Neural cell (in vitro differentiated cells): ENCODE measurements around the gene C6orf132. TPM values are rescaled to one million over a fixed set of nuclear protein-coding genes. Genes with fewer than 3 reads are reported as not detected.

ENCODE experiments used
- H2AFZ ChIP-seq: fragments of 200-600, 300-800 bp; sonication (generic), shearing (Covaris generic); 2 replicates; pipeline ENCODE4 v1.6.0; 2014; ENCODE audit warnings: low read depth, mild to moderate bottlenecking, antibody characterized with exemption, low read length, moderate library complexity
- H3F3A ChIP-seq: fragments of 200-600 bp; shearing (Covaris generic); 2 replicates; pipeline ENCODE4 v1.6.1; 2016; ENCODE audit warnings: mild to moderate bottlenecking, moderate library complexity, mixed read lengths, antibody characterized with exemption, low read length; ENCODE audit not compliant: insufficient read depth, poor library complexity, severe bottlenecking
- H3K27ac ChIP-seq: fragments of 200-600, 300-800 bp; sonication (generic), shearing (Covaris generic); 2 replicates; pipeline ENCODE4 v1.5.1; 2014; ENCODE audit warnings: mild to moderate bottlenecking, low read length, moderate library complexity
- H3K27me3 ChIP-seq: fragments of 300-800, 200-600 bp; sonication (generic), shearing (Covaris generic); 2 replicates; pipeline ENCODE4 v1.6.0; 2014; ENCODE audit warnings: mild to moderate bottlenecking, low read depth, low read length, moderate library complexity; ENCODE audit not compliant: insufficient read depth
- H3K36me3 ChIP-seq: fragments of 300-800, 200-600 bp; sonication (generic), shearing (Covaris generic); 2 replicates; pipeline ENCODE4 v1.5.1; 2014; ENCODE audit warnings: mild to moderate bottlenecking, antibody characterized with exemption, low read length, moderate library complexity; ENCODE audit not compliant: insufficient read depth
- H3K4me2 ChIP-seq: fragments of 300-800, 200-600 bp; sonication (generic), shearing (Covaris generic); 2 replicates; pipeline ENCODE4 v1.6.0; 2014; ENCODE audit warnings: mild to moderate bottlenecking, low read length
- H3K4me3 ChIP-seq: fragments of 300-800, 200-600 bp; sonication (generic), shearing (Covaris generic); 2 replicates; pipeline ENCODE4 v1.5.1; 2014; ENCODE audit warnings: mild to moderate bottlenecking, low read length, moderate library complexity
- H3K79me2 ChIP-seq: fragments of 200-600 bp; shearing (Covaris generic); replicated peaks from 2 replicates; pipeline ENCODE4 v1.6.0; 2014; ENCODE audit warnings: mild to moderate bottlenecking, low read length, moderate library complexity; ENCODE audit not compliant: insufficient read depth
- H3K9ac ChIP-seq: fragments of 300-800, 200-600 bp; sonication (generic), shearing (Covaris generic); 2 replicates; pipeline ENCODE4 v1.6.1; 2016; ENCODE audit warnings: mild to moderate bottlenecking, low read length, mixed read lengths
- H3K9me2 ChIP-seq: fragments of 200-600 bp; shearing (Covaris generic); 2 replicates; pipeline ENCODE4 v1.6.1; 2016; ENCODE audit warnings: mild to moderate bottlenecking, low read length, mixed read lengths; ENCODE audit not compliant: insufficient read depth
- H3K9me3 ChIP-seq: fragments of 200-600, 300-800 bp; sonication (generic), shearing (Covaris generic); 2 replicates; pipeline ENCODE4 v1.6.1; 2016; ENCODE audit warnings: mild to moderate bottlenecking, mixed run types, low read length, moderate library complexity, mixed read lengths
- H4K20me1 ChIP-seq: fragments of 200-600 bp; shearing (Covaris generic); 2 replicates; pipeline ENCODE4 v1.6.1; 2016; ENCODE audit warnings: mild to moderate bottlenecking, mixed run types; ENCODE audit not compliant: insufficient read depth
- CTCF ChIP-seq: fragments of 450-650 bp; IDR thresholded peaks from 2 replicates; pipeline ENCODE4 v1.5.1; 2014; ENCODE audit warnings: antibody characterized with exemption, mild to moderate bottlenecking, moderate library complexity; ENCODE audit not compliant: poor library complexity, severe bottlenecking
- EP300 ChIP-seq: fragments of 450-650 bp; conservative IDR thresholded peaks from 2 replicates; pipeline ENCODE4 v1.6.1; 2014; ENCODE audit warnings: antibody characterized with exemption, mild to moderate bottlenecking, moderate library complexity; ENCODE audit not compliant: poor library complexity, severe bottlenecking
- EZH2 ChIP-seq: fragments of 200-600, 300-800 bp; shearing (Covaris generic), sonication (generic); IDR thresholded peaks from 2 replicates; pipeline ENCODE4 v1.6.1; 2014; ENCODE audit warnings: antibody characterized with exemption, low read length, borderline replicate concordance, mild to moderate bottlenecking; ENCODE audit not compliant: insufficient read depth, poor library complexity, severe bottlenecking
- MXI1 ChIP-seq: fragments of 450-650 bp; conservative IDR thresholded peaks from 2 replicates; pipeline ENCODE4 v1.6.1; 2014; ENCODE audit warnings: antibody characterized with exemption, mild to moderate bottlenecking; ENCODE audit not compliant: poor library complexity, severe bottlenecking
- POLR2AphosphoS5 ChIP-seq: IDR thresholded peaks from 2 replicates; pipeline ENCODE4 v1.6.1; 2012
- RAD21 ChIP-seq: fragments of 450-650 bp; conservative IDR thresholded peaks from 2 replicates; pipeline ENCODE4 v1.6.1; 2014; ENCODE audit warnings: antibody characterized with exemption, mild to moderate bottlenecking, moderate library complexity
- REST ChIP-seq: IDR thresholded peaks from 2 replicates; pipeline ENCODE4 v1.6.1; 2012; ENCODE audit warnings: borderline replicate concordance
- SMC3 ChIP-seq: fragments of 450-650 bp; conservative IDR thresholded peaks from 2 replicates; pipeline ENCODE4 v1.6.1; 2014; ENCODE audit warnings: antibody characterized with exemption, mild to moderate bottlenecking, moderate library complexity; ENCODE audit not compliant: poor library complexity
- TAF1 ChIP-seq: IDR thresholded peaks from 2 replicates; pipeline ENCODE4 v1.6.1; 2012; ENCODE audit warnings: low read depth
- polyA plus RNA-seq: library from polyadenylated mRNA; depleted of rRNA; stranded (reverse); fragments of >200 nt; gene quantifications from 2 replicates; pipeline ENCODE4 v1.2.3, GENCODE V29; 2014

Gene C6orf132
- polyA plus RNA-seq, 1 donor from 2014 or later = not detected

- Histone ChIP-seq H3K9me2 (no peaks in the 10 kb centered on the region), H3K9me3 (no peaks in the 10 kb centered on the region), H3K4me3 (no peak overlapping the region), H3K27ac (no peak overlapping the region), H3F3A (no peaks in the 10 kb centered on the region), H2AFZ (no peak overlapping the region), H3K79me2 (no peaks in the 10 kb centered on the region), H3K27me3 (no peaks in the 10 kb centered on the region), H3K36me3 (no peaks in the 10 kb centered on the region), H4K20me1 (no peaks in the 10 kb centered on the region), H3K9ac (no peak overlapping the region), H3K4me2 (no peak overlapping the region)
- TF ChIP-seq REST = no peak
- no peak for TF ChIP-seq RAD21
- no peak for TF ChIP-seq EP300
- TF ChIP-seq EZH2 = no peak
- no peak for TF ChIP-seq TAF1
- no peak for TF ChIP-seq SMC3
- TF ChIP-seq CTCF = no peak
- TF ChIP-seq POLR2AphosphoS5 = no peak
- no peak for TF ChIP-seq MXI1
Measured at GRCh38 chr6:42163981-42164380, 21.6 kb upstream of the C6orf132 start.

GRCh38 chr6:42162812-42163211 lies 20.4 kb upstream of the C6orf132 start:
- Histone ChIP-seq H3K9me2 (no peaks in the 10 kb centered on the region), H3K27ac (no peak overlapping the region), H3K79me2 (no peaks in the 10 kb centered on the region), H3F3A (no peaks in the 10 kb centered on the region), H3K4me2 (no peak overlapping the region), H4K20me1 (no peaks in the 10 kb centered on the region), H3K9me3 (no peaks in the 10 kb centered on the region), H3K9ac (no peak overlapping the region), H3K4me3 (no peak overlapping the region), H2AFZ (no peak overlapping the region), H3K27me3 (no peaks in the 10 kb centered on the region), H3K36me3 (no peaks in the 10 kb centered on the region)
- TF ChIP-seq MXI1 = no peak
- TF ChIP-seq SMC3 = no peak
- no peak for TF ChIP-seq EP300
- no peak for TF ChIP-seq POLR2AphosphoS5
- no peak for TF ChIP-seq RAD21
- no peak for TF ChIP-seq EZH2
- TF ChIP-seq TAF1 = no peak
- TF ChIP-seq CTCF = no peak
- no peak for TF ChIP-seq REST
